GM12872 (cell line): ENCODE results near the gene IQSEC1.

Experiments used
- CTCF ChIP-seq: IDR thresholded peaks from 3 replicates; pipeline ENCODE4 v1.5.1; 2011; ENCODE audit warnings: low read depth, mild to moderate bottlenecking, low read length, moderate library complexity; ENCODE audit not compliant: insufficient read depth

IQSEC1 gene

DNA sequence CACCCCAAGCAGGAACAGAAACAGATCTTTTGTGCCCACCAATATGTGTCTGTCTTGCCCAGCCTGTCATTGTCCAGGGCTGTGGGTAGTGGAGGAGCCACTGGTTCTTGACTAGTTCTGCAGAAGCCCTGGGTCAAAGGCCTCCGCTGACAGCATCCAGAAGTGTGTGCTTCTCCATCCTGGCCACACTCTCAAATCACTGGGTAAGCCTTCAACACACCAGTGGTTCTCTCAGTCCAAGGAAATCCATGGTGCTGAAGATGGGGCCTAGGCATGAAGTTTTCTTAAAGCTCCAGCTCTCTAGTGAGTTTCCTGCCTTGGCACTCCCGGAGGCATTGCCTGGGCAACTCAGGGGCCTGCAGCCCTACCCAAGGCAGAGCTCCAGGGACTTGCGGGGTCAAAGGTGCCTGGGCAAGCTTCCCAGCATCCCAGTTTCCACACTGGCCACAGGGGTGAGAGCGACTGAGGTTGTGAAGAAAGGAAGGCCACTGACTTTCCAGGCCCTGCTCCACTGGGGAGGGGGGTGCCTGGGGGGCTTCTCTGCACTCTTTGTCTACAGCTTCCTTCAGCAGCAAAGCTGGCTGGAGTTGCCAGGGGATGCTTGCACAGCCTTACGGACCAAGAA is 193.9 kb downstream of the IQSEC1 start:
- no peak for TF ChIP-seq CTCF

GRCh38 chr3:12878141-12878574 is 195.1 kb downstream of the IQSEC1 start:
- TF ChIP-seq CTCF = no peak

DNA sequence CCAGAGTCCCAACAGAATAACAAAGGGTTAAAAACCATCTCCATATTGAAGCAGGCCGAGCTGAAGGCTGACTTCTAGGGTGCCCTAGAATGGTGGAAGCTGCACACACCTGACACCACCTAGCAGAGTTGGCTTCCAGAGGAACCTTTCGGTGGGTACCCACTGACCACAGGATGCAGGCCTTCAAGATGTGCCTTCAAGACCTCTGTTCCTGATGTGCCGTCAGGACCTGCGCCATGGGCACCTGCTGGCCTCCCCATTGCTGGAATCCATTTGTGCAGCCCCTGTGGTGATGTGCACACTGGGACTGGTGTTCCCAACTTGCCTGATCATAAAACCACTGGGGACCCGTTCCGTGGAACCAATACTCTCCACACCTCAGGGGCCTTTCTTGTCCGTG is 196.2 kb downstream of the IQSEC1 start:
- no peak for TF ChIP-seq CTCF

- TF ChIP-seq CTCF = 0 out of 3 replicates have a peak, but pooled peaks have one; percentile 15
Measured at GRCh38 chr3:12875857-12876836, 197.1 kb downstream of the IQSEC1 start.

- no peak for TF ChIP-seq CTCF
Measured at GRCh38 chr3:12871404-12871983, 201.7 kb downstream of the IQSEC1 start.

DNA sequence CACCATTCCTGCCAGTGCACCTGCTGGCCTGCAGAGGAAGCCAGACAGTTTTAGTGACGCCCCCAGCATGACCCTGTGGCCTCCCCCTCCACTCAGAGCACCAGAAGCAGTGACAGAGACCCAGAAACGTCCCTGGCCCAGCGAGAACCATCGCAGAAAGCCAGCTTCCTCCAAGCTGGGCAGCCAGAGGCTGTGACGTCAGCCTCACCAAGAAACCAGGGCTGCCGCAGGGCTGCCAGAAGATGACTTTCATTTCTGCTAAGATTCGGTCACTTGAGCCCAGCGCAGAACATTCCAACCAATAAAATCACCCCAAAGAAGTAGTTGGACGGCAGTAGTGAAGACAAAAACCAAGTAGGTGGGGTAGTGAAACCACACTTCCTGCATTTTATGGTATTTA is 202.3 kb downstream of the IQSEC1 start:
- no peak for TF ChIP-seq CTCF

GRCh38 chr3:12869035-12869621 is 204.1 kb downstream of the IQSEC1 start:
- no peak for TF ChIP-seq CTCF
